GM12878 (cell line): ENCODE measurements around the gene SMARCAL1. TPM values are rescaled to one million over a fixed set of nuclear protein-coding genes. Genes with fewer than 3 reads are reported as not detected.

ENCODE experiments used
- ATAC-seq: fragments of 200-7000 bp; cut with Tn5 transposase; 3 replicates; pipeline ENCODE4 v1.9.1; 2020; ENCODE audit warnings: mild to moderate bottlenecking, moderate library complexity
- BruUV-seq: library from RNA; stranded (reverse); fragments of 400-500 nt; replicated peaks from 2 replicates; lab custom pipeline; 2021; lab: Mats Ljungman, UMichigan
- CTCF ChIA-PET: fragments of 300-600 bp; sonication (Branson Sonifier 250); formaldehyde crosslinking; extraction: SDS; loops from one replicate; lab custom pipeline; 2021; ENCODE audit warnings: inconsistent platforms; lab: Yijun Ruan, JAX
- POLR2A ChIA-PET: fragments of 350-600 bp; formaldehyde crosslinking; extraction: SDS; loops from one replicate; lab custom pipeline; 2021; ENCODE audit warnings: inconsistent platforms; lab: Charles Lee
- RAD21 ChIA-PET: fragments of 300-600 bp; sonication (Branson Sonifier 250); formaldehyde crosslinking; loops from one replicate; lab custom pipeline; 2023; ENCODE audit warnings: antibody characterized with exemption; ENCODE audit not compliant: unreplicated experiment; lab: Charles Lee
- SMC1A ChIA-PET: fragments of 300-600 bp; sonication (Branson Sonifier 250); formaldehyde crosslinking; loops from one replicate; lab custom pipeline; 2023; ENCODE audit not compliant: unreplicated experiment, uncharacterized antibody; lab: Charles Lee
- DNase-seq: peaks from one replicate; pipeline ENCODE4 v3.0.0-alpha.2; 2011; ENCODE audit warnings: low read depth, low spot score
- FAIRE-seq: peaks from 3 replicates; lab custom pipeline; 2011; peaks lifted over from hg19 to GRCh38; lab: Jason Lieb, UNC
- H2AFZ ChIP-seq: 2 replicates; pipeline ENCODE4 v1.6.0; 2011; ENCODE audit warnings: low read depth, low read length, control low read depth; ENCODE audit not compliant: control insufficient read depth
- H3K27ac ChIP-seq: 2 replicates; pipeline ENCODE4 v1.5.1; 2011; ENCODE audit warnings: control low read depth; ENCODE audit not compliant: control insufficient read depth, insufficient read depth
- H3K27me3 ChIP-seq, 2 experiments: replicated peaks in 1 of 2; 2 replicates each; pipeline versions ENCODE4 v1.6.0 to v1.6.1; 2011; ENCODE audit warnings: low read length in 1 of 2; ENCODE audit not compliant: control insufficient read depth in 2 of 2, insufficient read depth in 2 of 2
- H3K36me3 ChIP-seq, 2 experiments: 2 replicates each; pipeline ENCODE4 v1.5.1; 2011; ENCODE audit warnings: low read length in 1 of 2; ENCODE audit not compliant: control insufficient read depth in 2 of 2, insufficient read depth in 2 of 2
- H3K4me1 ChIP-seq: 2 replicates; pipeline ENCODE4 v1.6.1; 2011; ENCODE audit warnings: mild to moderate bottlenecking, low read length, moderate library complexity, mixed read lengths; ENCODE audit not compliant: control insufficient read depth, insufficient read depth
- H3K4me2 ChIP-seq: 2 replicates; pipeline ENCODE4 v1.6.0; 2011; ENCODE audit warnings: control low read depth; ENCODE audit not compliant: control insufficient read depth, insufficient read depth
- H3K4me3 ChIP-seq: fragments of 200-600 bp; sonication (generic); 2 replicates; pipeline ENCODE4 v1.5.1; 2016
- H3K79me2 ChIP-seq: 2 replicates; pipeline ENCODE4 v1.6.0; 2011; ENCODE audit warnings: low read length; ENCODE audit not compliant: control insufficient read depth, insufficient read depth
- H3K9ac ChIP-seq: 2 replicates; pipeline ENCODE4 v1.8.0; 2011; ENCODE audit warnings: low read length, control low read depth, mixed read lengths; ENCODE audit not compliant: control insufficient read depth, insufficient read depth
- H3K9me3 ChIP-seq: replicated peaks from 3 replicates; pipeline ENCODE4 v1.5.1; 2011; ENCODE audit warnings: mild to moderate bottlenecking, low read length; ENCODE audit not compliant: control insufficient read depth, insufficient read depth
- H4K20me1 ChIP-seq: 2 replicates; pipeline ENCODE4 v1.6.0; 2011; ENCODE audit not compliant: control insufficient read depth, insufficient read depth
- CHD1 ChIP-seq: IDR thresholded peaks from 2 replicates; pipeline ENCODE4 v1.6.1; 2012; ENCODE audit warnings: low read depth, low read length, improper control_type of control experiment
- CHD2 ChIP-seq: IDR thresholded peaks from 2 replicates; pipeline ENCODE4 v1.6.1; 2011; ENCODE audit warnings: low read depth, low read length, improper control_type of control experiment, borderline replicate concordance
- CREM ChIP-seq: IDR thresholded peaks from 2 replicates; pipeline ENCODE4 v1.6.1; 2014; ENCODE audit warnings: antibody characterized with exemption, low read depth
- E2F4 ChIP-seq: IDR thresholded peaks from 2 replicates; pipeline ENCODE4 v1.6.1; 2012; ENCODE audit warnings: low read depth, low read length, improper control_type of control experiment
- HCFC1 ChIP-seq: fragments of 150-350 bp; IDR thresholded peaks from 2 replicates; pipeline ENCODE4 v1.6.1; 2014; ENCODE audit warnings: low read length
- IRF4 ChIP-seq: IDR thresholded peaks from 2 replicates; pipeline ENCODE4 v1.6.1; 2011; ENCODE audit warnings: low read depth, low read length
- JUNB ChIP-seq: IDR thresholded peaks from 2 replicates; pipeline ENCODE4 v1.6.1; 2016; ENCODE audit warnings: antibody characterized with exemption, mild to moderate bottlenecking
- KLF5 ChIP-seq: fragments of 450-650 bp; IDR thresholded peaks from 2 replicates; pipeline ENCODE4 v1.6.1; 2014; ENCODE audit warnings: mild to moderate bottlenecking; ENCODE audit not compliant: partially characterized antibody
- MEF2B ChIP-seq: fragments of 450-650 bp; IDR thresholded peaks from 2 replicates; pipeline ENCODE4 v1.6.1; 2018; ENCODE audit warnings: mild to moderate bottlenecking, moderate library complexity; ENCODE audit not compliant: partially characterized antibody, poor library complexity, severe bottlenecking
- NFXL1 ChIP-seq: fragments of 450-650 bp; IDR thresholded peaks from 2 replicates; pipeline ENCODE4 v1.6.1; 2017; ENCODE audit warnings: antibody characterized with exemption, mild to moderate bottlenecking, borderline replicate concordance
- PKNOX1 ChIP-seq: fragments of 450-650 bp; IDR thresholded peaks from 2 replicates; pipeline ENCODE4 v1.6.1; 2016; ENCODE audit warnings: mild to moderate bottlenecking
- POLR2A ChIP-seq: IDR thresholded peaks from 2 replicates; pipeline ENCODE4 v1.6.1; 2011; ENCODE audit warnings: low read depth, mild to moderate bottlenecking, low read length
- RAD51 ChIP-seq: fragments of 450-650 bp; IDR thresholded peaks from 2 replicates; pipeline ENCODE4 v1.6.1; 2016; ENCODE audit warnings: moderate library complexity, mild to moderate bottlenecking, inconsistent platforms
- SIX5 ChIP-seq: IDR thresholded peaks from 2 replicates; pipeline ENCODE4 v1.6.1; 2011; ENCODE audit warnings: mild to moderate bottlenecking, low read depth, low read length, moderate library complexity; ENCODE audit not compliant: severe bottlenecking
- SMC3 ChIP-seq: IDR thresholded peaks from 2 replicates; pipeline ENCODE4 v1.6.1; 2011; ENCODE audit warnings: low read length, improper control_type of control experiment, borderline replicate concordance
- SREBF2 ChIP-seq: IDR thresholded peaks from 2 replicates; pipeline ENCODE4 v1.6.1; 2012; ENCODE audit warnings: mild to moderate bottlenecking, low read length
- SUZ12 ChIP-seq: fragments of 200-600 bp; sonication (generic); IDR thresholded peaks from one replicate; pipeline ENCODE4 v1.6.1; 2018; ENCODE audit warnings: antibody characterized with exemption, mild to moderate bottlenecking; ENCODE audit not compliant: unreplicated experiment
- TARDBP ChIP-seq: IDR thresholded peaks from 2 replicates; pipeline ENCODE4 v1.6.1; 2016; ENCODE audit warnings: borderline replicate concordance
- WRNIP1 ChIP-seq: IDR thresholded peaks from 2 replicates; pipeline ENCODE4 v1.6.1; 2011; ENCODE audit warnings: low read depth, low read length, improper control_type of control experiment, borderline replicate concordance
- ZBED1 ChIP-seq: IDR thresholded peaks from 2 replicates; pipeline ENCODE4 v1.6.1; 2016; ENCODE audit warnings: borderline replicate concordance
- ZNF274 ChIP-seq: IDR thresholded peaks from one replicate; pipeline ENCODE4 v1.8.0; 2011; ENCODE audit not compliant: insufficient read length, insufficient read depth
- WGBS: methylation state at CpG from one replicate; pipeline ENCODE4 v1.1.6; 2016; ENCODE audit warnings: low lambda C conversion rate; ENCODE audit not compliant: insufficient replicate concordance, insufficient coverage; ENCODE audit errors: missing lambda C conversion rate; 5-methylcytosine and 5-hydroxymethylcytosine counted together
- in situ Hi-C: fragments of 300-500 bp; cut with MboI; formaldehyde crosslinking; loops from 9 replicates; pipeline ENCODE4 v1.14.3; 2018; ENCODE audit warnings: mixed read lengths
- intact Hi-C: fragments of 100-400 bp; cut with micrococcal nuclease; formaldehyde crosslinking; loops from one replicate; pipeline ENCODE4 v1.14.2; 2022; ENCODE audit not compliant: unreplicated experiment
- polyA plus RNA-seq, 11 experiments: library from polyadenylated mRNA; depleted of rRNA in 4 of 11; unstranded in 6 of 11; stranded (reverse) in 5 of 11; fragments of >200 nt; fragmentation: Nextera tagmentation in 4 of 11; fragmentation: Illumina TruSeq in 1 of 11; extraction: Ambion mirVana in 4 of 11; extraction: Trizol in 1 of 11; gene quantifications; 1 replicate in 1 of 11; 2 replicates in 10 of 11; pipeline versions ENCODE4 v1.2.1 to v1.2.3, GENCODE V29; 2011 to 2016; ENCODE audit warnings: inconsistent platforms in 2 of 11, missing spikeins in 2 of 11, low read depth in 1 of 11
- total RNA-seq, 4 experiments: library from RNA; depleted of rRNA in 3 of 4; stranded (reverse); fragments of >200 nt in 3 of 4; fragmentation: Illumina TruSeq in 1 of 4; extraction: Trizol in 1 of 4; gene quantifications; 2 replicates each; pipeline versions ENCODE4 v1.2.1 to v1.2.3, GENCODE V29; 2013 to 2021

The SMARCAL1 gene
- total and polyA plus RNA-seq, 10 of the 15 experiments (the other 5 are each of a cell fraction or from before 2014, with no cell fraction given), result 10.8 to 32.9 (median 21.8) TPM

- H3K9me3 ChIP-seq, result no peaks in the 10 kb centered on the region
These were observed 38.4 kb upstream of the SMARCAL1 start for GRCh38 chr2:216373896-216374295.

GRCh38 chr2:216375286-216375685 is 37.0 kb upstream of the SMARCAL1 start:
- ChIA-PET SMC1A (no interaction called here), POLR2A (interaction anchor here (0.6 kb wide), 1 partner anchor 55 kb away, joined by 3 read pairs; no protein-coding TSS in a partner anchor), RAD21 (no interaction called here), CTCF (interaction anchor here (1.2 to 1.5 kb wide), 2 partner anchors 8 to 29 kb away, joined by 3 to 5 read pairs; no protein-coding TSS in a partner anchor)
- DNase-seq (no peak), ATAC-seq (no peak), FAIRE-seq (no peak)
- Histone ChIP-seq H3K4me1 (no peaks in the 10 kb centered on the region), H3K27me3 (peaks cover 4 to 6% of the 10 kb centered on the region in 2 experiments; a peak in 3 of 4 replicates), H3K79me2 (no peaks in the 10 kb centered on the region), H3K36me3 (no peaks in the 10 kb centered on the region), H3K4me2 (no peak overlapping the region), H2AFZ (no peak overlapping the region), H3K9me3 (no peaks in the 10 kb centered on the region), H4K20me1 (no peaks in the 10 kb centered on the region), H3K27ac (no peak overlapping the region), H3K9ac (no peak overlapping the region), H3K4me3 (no peak overlapping the region)
- no TSS peak for BruUV-seq
- WGBS, result 43% methylated on average over 1 of the region's 1 CpG
- TF ChIP-seq CHD2 (no peak), WRNIP1 (no peak), SUZ12 (no peak), CHD1 (no peak), ZBED1 (no peak), IRF4 (no peak), KLF5 (no peak), HCFC1 (no peak), RAD51 (no peak), SIX5 (no peak), ZNF274 (no peak), PKNOX1 (no peak), CREM (no peak), SREBF2 (no peak), POLR2A (no peak)
- intact Hi-C loops (no loop called here), in situ Hi-C loops (no loop called here)

More at GRCh38 chr2:216373896-216374295, 38.4 kb upstream of the SMARCAL1 start:
- Histone ChIP-seq H3K36me3 (no peaks in the 10 kb centered on the region), H3K4me3 (no peak overlapping the region), H2AFZ (no peak overlapping the region), H3K9ac (no peak overlapping the region), H4K20me1 (no peaks in the 10 kb centered on the region), H3K79me2 (no peaks in the 10 kb centered on the region), H3K27me3 (peaks cover 4 to 6% of the 10 kb centered on the region in 2 experiments; a peak in 3 of 4 replicates), H3K4me1 (no peaks in the 10 kb centered on the region), H3K27ac (no peak overlapping the region), H3K4me2 (no peak overlapping the region)
- CTCF ChIA-PET, result no interaction called here
- SMC1A ChIA-PET, result no interaction called here
- intact Hi-C loops, result no loop called here
- in situ Hi-C loops, result no loop called here
- no peak for DNase-seq
- BruUV-seq, result no TSS peak
- FAIRE-seq, result no peak
- TF ChIP-seq MEF2B, result no peak
- no peak for TF ChIP-seq IRF4
- TF ChIP-seq E2F4, result no peak
- TF ChIP-seq JUNB, result no peak
- no peak for TF ChIP-seq TARDBP
- TF ChIP-seq NFXL1, result no peak
- TF ChIP-seq SMC3, result no peak
- RAD21 ChIA-PET, result no interaction called here
- ATAC-seq, result no peak
- POLR2A ChIA-PET, result interaction anchor here (0.7 kb wide), 1 partner anchor 27 kb away, joined by 5 read pairs; no protein-coding TSS in a partner anchor
